GM21825 (cell line): Measurements from ENCODE around the gene HSPA12A.

Experiments used
- ATAC-seq: cut with Tn5 transposase; IDR thresholded peaks from one replicate; pipeline ENCODE4 v1.9.1; 2021; ENCODE audit warnings: mild to moderate bottlenecking, moderate library complexity; ENCODE audit not compliant: unreplicated experiment

The HSPA12A gene

DNA sequence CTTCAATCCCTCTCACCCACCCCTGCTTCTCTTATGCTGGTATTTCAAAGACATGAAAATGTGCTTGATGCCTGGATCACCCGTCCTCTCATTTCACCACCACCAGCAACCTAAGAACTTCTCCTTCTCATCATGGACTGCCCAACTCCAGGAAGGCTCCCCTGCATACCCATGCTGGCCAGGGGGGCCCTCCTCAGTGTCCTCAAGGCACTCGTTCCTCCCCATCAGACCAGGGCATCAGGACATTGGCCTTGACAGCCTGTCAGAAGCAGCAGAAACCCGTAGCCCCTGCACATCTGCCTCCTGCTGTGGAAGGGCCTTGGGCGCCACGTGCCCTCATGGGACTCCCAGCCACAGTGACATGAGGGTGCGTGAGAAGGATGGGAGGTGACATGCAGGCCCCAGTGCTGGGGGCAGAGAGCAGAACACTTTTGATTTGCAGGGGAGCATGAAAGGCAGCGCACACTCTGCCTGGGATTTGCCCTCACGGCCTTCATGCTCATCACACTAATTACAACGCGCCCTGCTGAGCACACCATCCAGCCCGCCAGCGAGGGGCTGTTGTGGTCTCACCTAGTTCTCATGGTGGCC, 1.9 kb upstream of the HSPA12A start:
- no peak for ATAC-seq

DNA sequence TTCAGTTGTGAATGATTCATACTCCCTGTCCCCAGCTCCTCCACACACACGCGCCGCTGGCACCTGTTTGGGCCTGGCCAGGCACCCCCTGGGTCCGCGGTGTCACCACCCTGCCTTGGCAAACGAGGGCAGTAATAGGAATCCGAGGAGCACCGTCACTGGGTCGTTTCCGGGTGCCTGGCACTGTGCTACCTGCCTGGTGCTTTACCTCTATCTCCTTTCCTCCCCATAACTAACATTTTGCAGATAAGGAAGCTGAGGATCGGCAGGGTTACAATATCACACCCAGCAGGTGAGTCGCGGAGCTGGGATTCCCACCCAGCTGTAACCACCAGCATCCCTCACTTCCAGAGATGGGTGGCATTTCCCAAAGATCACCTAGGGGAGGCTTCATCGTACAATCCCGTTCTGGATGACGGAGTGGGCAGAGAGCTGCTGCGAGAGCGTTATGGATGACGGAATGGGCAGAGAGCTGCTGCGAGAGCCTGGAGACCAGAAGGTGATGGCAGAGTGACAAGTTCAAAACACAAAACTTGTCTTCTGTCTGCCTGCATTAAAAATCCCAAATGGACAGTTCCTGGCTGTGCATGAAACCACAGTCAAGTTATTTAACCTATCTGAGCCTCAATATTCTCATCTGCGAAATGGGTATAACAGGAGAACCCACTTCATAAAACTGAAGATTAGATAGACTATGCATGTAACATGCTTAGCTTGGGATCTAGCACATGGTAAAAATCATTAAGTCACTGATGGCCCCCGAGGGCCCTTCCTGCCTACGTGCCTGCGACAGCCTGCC, 1.1 kb upstream of the HSPA12A start:
- ATAC-seq = no peak

DNA sequence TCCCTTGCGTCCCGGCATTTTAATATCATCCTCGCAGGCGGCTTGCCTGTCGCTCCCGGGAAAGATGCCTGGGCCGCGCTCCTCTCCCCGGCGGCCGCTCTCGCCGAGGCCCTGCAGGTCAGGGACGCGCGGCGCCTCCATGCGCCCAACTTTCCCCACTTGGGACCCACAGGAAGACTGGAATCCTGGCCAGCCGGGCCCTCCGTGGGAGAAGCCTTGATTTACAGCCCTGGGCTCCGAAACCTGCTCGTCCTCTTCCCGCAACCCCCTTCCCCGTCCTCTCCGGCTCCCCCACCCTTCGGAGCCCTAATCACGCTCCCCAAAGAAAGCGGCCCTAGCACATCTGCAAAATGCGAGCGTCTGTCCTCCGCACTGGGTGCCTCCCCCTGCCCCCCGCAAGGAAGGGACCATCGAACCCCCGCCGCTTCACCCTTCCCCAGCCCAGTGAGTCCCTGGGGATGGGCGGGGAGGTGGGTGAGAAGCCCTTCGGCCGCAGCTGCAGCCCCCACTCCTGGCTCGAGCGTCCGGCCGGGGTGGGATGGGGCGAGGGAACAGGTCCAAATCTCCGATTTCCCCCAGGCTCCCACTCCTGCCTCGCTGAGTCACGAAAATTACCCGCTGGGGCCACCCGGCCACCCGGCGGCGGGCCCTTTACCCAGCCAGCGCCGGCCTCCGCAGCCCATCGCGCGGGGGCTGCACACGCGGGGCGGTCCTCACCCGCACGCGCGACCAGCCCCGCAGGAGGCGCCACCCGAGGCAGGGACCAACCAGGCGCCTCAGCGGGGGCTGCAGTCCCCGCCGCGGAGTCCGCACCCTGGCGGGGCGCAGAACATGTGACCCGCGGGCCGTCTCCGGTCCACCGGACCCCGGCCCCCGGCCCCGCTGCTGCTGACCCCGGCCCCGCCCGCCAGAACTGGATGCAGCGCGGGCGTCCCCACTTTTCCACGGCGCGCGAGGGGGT, 695 bp downstream of the HSPA12A start:
- no peak for ATAC-seq

DNA sequence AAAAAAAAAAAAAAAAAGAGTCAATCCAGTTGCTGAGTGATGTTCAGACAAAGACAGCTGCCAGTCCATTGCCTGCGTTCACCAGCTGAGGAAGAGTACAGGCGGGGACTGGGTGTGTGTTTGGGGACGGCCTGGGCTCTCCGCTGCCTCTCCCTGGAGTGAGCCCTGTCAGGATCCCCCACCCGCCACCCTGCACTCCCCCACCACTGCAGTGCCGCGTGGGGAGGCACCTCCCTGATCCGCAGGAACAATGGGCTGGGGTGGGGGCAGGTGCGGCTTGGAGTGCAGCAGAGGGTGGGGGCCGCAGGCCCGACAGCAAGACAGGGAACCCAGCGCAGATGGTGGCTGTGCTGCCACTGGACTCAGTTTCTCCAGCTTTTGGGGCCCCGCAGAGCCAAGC, 1.4 kb downstream of the HSPA12A start:
- no peak for ATAC-seq

DNA sequence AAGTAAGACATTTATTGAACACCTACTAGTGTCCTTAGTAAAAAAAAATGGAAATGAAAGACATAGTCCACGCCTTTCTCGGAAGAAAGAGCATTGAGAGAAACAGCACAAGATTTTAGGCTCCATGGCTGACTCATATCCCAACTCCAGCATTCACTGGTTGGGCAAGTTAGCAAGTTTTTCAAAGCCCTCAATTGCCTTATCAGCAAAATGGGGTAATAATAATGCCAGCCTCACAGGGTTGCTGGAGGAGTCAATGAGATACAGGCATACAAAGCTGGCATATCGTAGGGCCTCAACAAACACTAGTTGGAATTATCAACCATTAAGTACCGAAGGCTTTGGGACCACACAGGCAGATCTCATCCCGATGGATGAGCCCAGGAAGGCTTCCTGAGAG, 4.0 kb downstream of the HSPA12A start:
- ATAC-seq = no peak

DNA sequence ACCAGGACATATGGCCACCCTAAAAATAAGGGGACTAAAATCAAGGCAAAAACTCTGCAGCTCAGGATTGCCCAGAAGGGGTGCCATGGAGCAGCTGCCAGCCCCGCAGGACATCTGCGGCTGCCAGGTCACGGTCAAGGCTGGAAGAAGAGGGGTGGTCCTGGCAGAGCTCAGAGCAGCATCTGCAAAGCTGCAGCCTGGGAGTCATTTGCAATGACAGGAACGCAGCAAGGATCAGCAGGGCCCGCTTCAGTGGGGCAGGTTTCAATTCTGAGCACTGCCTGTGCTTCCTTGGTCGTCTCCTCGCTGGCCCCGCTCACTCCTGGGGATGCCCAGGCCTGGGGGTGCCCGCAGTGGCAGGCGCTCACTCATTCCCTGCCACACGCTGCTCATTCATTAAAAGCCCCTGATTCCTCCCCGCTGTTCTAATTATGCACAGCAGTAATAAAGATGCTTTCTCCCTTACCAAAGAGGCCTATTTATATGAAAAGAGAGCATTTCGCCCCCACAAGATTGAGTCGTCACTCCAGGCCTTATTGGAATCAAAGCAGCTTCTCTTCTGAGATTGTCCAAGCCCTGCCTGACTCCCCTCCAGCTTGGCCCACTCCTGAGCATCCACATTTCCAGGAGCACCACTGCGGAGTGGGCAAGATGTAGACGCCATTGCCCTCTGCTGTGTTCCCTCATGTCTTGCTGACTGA, 4.6 kb downstream of the HSPA12A start:
- no peak for ATAC-seq

DNA sequence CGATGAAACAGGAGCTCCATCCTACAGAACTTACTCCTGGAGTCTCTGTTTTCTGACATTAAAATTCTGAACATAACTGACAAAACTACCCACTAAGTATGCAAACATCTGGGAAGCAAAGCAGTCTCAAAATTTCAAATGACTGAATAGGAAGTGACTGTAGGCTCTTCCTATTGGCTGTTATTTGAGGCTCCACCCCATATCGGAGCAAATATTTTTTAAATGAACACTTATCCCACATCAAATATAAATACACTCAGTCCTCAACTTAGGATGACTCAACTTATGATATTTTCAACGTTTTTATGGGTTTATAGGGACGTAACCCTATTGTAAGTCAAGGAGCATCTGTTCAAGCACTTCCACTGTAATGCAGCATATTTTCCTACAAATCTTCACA, 8.8 kb downstream of the HSPA12A start:
- no peak for ATAC-seq

DNA sequence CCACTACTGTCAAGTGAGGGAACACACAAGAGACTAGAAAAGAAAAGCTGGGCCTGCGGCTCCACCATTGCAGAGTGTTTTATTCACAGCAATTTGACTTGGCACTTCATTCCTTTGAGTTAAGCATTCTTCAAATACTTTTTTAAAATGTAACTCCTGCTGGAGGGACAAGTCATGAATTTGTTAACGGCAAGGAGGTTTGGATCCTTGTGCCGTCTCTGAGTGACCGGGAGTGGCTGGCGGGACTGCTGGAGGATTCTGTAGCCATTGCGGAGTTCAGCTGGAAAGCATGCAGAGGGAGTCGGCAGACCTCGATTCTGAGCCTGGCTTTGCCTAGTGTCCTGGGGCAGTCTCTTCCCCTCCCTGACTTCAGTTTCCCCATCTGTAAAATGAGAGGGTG, 9.8 kb downstream of the HSPA12A start:
- no peak for ATAC-seq

DNA sequence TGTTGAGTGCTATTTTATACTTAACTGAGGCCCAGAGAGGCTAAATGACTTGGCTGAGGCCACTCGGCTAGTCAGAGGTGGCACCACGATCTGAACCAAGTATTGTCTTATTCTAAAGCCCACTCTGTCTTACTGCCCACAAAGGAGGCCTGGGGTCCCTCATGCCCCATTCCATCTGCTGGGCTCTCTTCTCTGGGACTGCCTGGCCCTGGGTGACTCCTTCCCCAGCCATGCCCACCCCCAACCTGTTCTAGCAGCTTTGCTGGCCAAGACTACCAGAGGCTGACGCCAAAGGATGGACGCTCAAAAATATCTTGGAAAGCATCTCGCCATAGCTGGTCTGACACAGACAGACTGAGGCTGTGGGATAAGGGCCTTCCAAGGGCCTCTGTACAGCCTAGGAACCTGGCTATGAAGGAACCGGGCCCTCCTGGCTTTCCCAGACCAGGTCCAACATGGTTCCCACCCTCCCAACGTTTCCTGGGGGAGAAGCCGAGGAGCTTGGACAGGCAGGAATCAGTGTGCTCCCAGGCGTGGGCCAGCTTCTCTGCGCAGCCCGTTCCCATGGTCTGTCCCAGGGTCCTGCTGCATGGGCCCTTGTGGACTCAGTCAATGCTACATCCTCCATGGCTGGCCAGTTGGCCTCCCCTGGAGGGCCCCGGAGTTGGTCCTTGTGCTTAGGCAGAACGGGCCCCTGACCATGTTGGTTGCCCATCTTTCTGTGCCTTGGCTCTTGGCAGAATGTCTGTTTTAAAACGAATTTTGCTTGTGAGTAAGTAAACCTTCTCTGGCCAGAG, 11.7 kb downstream of the HSPA12A start:
- no peak for ATAC-seq

DNA sequence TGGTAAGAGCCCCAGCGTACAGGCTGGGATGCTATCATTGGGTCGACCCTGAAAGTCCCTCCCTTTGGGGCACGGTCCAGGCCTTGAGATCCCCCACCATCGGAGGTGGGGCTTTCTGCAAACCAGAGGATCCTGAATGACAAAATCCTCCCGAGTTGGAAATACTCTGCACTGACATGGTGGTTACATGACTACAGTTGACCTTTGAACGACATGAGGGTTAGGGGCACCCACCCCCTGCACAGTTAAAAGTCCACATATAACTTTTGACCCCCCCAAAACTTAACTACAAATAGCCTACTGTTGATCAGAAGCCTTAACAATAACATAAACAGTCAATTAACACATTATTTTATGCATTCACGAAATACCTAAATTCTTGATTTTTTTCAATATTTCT, 13.1 kb downstream of the HSPA12A start:
- ATAC-seq = no peak

DNA sequence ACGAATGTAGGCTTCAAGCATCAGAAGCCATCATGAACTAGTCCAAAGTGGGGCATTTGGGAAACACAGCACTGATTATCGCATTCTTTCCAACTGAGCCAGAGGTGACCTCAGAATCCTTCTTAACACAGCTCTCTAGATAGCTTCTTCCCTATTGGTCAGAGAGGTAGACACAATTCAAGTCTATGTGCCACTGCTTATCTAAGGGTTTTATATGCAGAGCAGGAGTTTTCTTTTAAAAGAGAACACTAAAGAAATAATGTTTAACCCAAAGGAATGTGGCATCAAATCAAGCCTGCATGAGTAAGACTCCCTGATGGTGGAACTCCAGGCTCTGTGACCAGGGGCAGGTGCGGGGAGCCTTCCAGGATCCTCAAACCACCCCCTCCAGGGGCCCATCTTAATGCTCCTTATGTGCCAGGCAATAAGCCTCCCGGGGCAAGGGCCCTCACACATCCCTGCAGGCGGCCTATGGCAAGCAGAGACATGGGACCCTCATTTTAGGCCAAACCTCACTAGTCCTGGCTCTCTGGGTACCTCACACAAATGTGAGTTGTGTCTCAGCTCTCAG, 13.8 kb downstream of the HSPA12A start:
- no peak for ATAC-seq

DNA sequence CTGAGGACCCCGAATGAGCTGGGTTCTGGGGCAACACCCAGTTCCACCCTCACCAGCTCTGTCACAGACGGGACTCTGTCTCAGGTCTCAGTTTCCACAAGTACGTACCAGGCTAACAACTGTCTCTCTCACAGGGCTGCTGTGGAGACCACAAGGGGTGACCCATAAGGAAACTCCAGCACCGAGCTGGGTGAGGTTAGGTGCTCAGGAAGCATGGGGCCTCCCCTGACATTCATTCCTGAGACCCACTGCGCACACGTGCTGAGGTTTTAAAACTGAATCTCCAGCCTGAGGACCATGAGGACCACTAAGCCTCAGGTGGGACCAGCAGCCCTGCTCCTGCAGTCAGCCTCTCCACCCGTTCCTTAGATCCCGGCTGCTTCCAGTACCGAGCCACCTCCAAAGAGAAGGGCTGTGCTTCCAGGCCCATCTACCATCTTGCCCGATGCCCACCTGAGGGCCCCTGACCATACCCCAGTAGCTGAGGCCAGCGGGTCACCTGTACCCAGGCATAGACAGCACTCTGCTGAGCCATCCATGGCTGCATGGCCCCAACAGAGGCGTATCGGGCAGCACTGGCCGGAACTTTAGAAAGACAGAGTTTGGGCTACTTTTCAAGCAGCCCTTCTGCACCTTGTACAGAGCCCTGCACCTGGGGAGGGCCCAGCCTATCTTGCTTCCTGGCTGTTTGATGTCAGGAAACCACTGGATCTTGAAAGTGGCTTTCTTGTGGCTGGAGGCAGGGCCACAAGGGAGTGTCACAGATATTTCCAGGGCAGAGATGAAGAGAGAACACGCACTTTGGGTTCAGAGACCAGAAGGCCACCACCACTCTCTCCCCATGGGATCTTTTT, 18.7 kb downstream of the HSPA12A start:
- no peak for ATAC-seq

DNA sequence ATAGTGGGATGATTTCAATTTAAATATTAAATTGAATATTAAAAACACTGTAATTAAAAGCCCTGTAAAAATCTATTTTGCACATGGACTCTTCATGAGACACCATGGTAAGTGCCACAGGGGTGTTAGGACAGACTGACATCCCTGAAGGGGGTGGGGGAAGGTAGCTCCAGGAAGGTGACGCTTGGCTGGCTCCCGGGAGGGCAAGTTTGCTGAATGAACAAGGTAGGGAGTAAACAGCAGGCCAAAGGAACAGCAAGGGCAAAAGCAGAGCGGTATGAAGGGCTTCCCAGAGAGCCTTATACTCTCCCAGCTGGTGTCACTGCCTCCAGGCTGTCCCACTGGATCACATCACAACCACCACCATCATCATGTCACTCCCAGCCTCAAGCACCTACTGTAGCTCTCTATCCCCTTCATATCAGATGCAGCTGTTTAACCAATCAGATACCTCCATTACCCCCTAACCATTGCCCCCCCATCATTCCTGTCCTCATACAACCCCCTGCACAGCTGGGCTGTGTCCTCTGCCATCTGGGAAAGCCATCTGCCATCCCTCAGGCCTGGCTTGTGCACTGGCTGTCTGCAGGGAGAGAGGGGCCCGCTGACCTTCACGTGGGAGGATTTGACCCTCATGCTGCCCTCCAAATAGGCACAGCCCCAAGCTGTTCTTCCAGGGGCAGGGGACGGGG, 19.5 kb downstream of the HSPA12A start:
- no peak for ATAC-seq

DNA sequence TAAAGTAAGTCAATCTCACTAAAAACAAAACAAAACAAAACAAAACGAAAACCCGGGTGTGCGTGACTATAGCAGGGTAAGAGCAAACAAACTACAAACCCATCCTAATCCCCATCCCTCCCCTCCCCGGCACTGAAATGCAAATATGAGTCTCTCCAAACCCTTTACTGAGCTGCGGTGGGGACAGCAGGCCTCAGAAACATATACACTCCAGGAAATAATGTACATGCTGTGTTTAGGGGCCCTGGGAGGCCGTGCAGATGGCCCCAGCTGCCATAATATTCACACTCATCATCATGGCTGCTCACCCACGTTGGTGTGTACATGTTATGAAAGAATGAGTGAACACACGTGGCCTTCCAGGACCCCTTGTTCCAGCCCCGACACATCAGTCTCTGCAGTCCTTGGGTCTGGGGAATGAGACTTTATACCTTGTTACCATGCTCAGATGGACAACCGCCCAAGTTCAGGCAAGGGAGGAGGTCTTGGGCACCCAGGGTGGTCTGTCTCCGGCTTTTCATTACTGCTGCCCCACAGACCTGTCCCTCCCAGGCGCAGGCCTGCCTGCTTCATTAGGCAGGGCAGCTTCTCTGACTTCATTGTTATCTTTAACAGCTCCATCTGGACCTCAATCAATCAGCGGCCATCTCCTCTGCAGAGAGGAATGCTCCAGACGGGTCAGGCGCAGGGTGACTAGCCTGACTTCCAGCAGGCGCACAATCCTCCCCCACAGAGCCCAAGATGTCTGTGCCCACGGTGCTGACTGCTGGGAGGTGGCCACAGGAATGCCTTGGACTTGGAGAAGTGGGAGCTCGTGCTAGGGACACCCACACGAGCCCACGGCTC, 20.6 kb downstream of the HSPA12A start:
- no peak for ATAC-seq

DNA sequence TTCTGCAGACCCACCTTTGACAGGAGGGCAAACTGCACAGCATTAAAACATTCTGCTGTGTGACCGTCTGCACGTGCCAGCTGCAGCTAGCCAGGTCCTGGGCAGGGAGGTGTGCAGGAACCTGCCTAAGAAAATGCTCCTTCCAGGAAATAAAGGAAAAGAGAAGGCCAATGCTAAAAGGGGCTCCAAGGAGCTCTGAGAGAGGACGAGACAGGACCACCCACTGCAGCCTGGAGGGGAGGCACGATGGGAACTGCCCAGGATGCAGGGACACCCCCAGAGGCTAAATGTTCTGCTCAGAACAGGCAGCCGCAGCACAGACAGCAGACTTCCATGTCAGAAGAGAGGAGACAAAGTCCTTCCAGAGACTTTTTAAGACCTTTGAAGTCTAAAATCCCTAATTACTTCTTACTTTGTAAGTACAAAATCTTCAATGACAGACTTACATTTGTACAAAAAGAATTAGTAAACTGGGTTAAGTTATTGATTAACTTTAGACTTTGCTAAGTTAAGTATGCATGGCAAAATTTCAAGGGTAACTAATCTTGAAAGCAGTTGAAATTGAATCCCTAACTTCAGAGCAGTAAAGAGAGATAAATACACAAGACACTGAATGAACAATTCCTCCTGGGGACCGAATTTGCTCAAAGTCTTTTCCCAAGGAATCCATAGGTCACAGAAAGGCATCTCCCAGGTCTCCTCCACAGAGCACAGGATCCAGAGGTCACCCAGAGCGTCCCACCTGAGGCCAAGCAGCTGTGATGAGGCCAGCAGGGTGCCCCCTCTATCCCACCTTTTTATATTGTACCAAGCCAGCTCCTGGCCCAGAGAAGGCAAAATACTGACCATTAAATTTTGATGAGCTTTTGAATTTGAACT, 21.5 kb downstream of the HSPA12A start:
- no peak for ATAC-seq

DNA sequence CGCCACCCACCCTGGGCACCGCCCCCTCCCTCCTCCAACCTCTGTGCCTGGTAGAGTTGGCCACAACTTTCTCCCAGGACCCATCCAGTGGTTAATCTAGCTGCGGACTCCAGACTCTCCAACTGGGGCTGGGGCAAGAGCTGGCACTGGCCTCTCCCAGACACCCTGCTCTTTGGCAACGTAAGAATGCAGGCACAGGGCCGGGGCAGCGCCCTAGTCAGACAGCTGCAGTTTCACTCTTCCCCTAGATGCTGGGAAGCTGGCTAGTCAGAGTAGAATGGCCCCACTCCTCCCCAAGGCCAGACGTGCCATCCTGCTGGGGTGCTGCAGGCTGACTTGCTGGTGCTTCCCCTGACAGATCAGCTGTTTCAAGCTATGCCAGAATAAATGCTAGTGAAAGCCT, 22.1 kb downstream of the HSPA12A start:
- no peak for ATAC-seq

DNA sequence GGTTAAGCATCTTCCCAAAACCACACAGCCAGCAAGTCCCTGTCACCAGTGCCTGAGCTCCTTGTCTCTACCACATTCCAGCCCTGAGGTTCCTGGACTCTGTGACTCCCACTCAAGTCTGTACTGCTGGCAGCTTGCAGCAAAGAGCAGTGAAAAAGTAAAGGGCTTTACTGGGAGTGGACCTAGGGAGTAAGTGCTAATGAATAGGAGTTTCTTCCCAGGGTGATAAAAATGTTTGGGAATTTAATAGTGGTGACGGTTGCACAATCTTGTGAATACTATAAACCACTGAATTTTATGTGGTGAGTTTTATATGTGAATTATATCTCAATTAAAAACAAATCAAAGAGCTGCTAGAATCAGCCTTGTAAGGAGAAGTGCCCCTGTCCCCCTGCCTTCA, 22.6 kb downstream of the HSPA12A start:
- no peak for ATAC-seq
